GM12865 (cell line): ENCODE data around the gene WBP1L.
"Not testable (repeated sequence)": the region's sequence is repeated elsewhere in the genome, so short reads cannot be mapped to it uniquely, and the experiment has no call there.

Experiments
- DNase-seq: peaks from one replicate; pipeline ENCODE4 v3.0.0; 2010; ENCODE audit warnings: low read depth
- H3K4me3 ChIP-seq: 2 replicates; pipeline ENCODE4 v1.5.1; 2011; ENCODE audit warnings: mild to moderate bottlenecking, low read depth, low read length, control low read depth
- TF ChIP-seq, protein P1 (sequence below): IDR thresholded peaks from 2 replicates; pipeline ENCODE4 v1.5.1; 2011; ENCODE audit warnings: low read length, control low read depth, low read depth, inconsistent platforms; ENCODE audit not compliant: insufficient read depth; ENCODE audit errors: missing control alignments

The WBP1L gene

DNA sequence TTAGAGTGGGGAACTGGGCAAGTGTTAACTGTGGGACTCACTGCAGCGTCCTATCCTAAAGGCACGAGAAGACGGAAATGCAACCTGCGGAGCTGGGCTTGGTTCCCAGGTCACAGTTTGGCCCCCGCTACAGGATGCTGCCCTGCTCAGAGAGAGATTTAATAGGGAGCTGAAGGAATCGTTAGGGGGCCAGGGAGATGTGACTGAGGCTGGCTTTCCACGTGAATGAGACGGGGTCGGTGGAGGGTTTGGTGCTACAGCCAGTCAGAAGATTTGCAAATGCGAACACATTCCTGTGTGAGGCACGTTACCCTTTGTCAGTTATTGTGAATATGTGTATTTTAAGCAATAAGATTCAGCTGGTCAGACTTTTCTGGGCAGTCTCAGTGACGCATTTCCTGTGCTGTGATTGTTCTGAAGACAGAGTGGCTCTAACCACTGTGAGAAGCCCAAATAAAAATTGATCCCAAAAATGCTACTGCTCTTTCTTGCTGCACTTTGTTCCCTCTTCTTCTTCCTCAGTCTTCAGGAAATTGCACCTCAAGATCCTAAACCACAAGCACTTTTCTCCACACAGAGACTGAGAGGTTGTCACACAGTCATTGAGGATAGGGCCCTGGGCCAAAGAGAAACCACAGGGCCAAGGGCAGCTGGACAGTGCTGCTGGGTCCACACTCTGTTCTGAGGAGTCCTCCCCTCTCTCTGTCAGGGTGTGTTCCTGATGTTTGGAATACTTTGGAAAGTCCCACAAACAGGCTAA is 72.2 kb downstream of the WBP1L start:
- DNase-seq = no peak
- TF ChIP-seq, protein P1, sequence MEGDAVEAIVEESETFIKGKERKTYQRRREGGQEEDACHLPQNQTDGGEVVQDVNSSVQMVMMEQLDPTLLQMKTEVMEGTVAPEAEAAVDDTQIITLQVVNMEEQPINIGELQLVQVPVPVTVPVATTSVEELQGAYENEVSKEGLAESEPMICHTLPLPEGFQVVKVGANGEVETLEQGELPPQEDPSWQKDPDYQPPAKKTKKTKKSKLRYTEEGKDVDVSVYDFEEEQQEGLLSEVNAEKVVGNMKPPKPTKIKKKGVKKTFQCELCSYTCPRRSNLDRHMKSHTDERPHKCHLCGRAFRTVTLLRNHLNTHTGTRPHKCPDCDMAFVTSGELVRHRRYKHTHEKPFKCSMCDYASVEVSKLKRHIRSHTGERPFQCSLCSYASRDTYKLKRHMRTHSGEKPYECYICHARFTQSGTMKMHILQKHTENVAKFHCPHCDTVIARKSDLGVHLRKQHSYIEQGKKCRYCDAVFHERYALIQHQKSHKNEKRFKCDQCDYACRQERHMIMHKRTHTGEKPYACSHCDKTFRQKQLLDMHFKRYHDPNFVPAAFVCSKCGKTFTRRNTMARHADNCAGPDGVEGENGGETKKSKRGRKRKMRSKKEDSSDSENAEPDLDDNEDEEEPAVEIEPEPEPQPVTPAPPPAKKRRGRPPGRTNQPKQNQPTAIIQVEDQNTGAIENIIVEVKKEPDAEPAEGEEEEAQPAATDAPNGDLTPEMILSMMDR = no peak

DNA sequence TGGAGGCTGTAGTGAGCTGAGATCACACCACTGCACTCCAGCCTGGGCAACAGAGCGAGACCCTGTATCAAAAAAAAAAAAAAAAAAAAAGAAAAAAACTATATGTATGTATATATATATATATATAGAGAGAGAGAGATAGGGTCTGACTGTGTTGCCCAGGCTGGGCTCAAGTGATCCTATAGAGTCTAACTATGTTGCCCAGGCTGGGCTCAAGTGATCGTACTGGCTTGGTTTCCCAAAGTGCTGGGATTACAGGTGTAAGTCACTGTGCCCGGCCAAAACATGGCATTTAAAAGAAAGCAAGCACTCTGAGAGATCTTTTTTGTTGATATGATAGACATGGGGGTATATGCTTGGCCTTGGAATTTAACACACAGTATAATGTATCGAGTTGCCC is 73.4 kb downstream of the WBP1L start:
- no peak overlapping the region for H3K4me3 ChIP-seq

More for the DNA sequence above, 72.2 kb downstream of the WBP1L start:
- no peak overlapping the region for H3K4me3 ChIP-seq

DNA sequence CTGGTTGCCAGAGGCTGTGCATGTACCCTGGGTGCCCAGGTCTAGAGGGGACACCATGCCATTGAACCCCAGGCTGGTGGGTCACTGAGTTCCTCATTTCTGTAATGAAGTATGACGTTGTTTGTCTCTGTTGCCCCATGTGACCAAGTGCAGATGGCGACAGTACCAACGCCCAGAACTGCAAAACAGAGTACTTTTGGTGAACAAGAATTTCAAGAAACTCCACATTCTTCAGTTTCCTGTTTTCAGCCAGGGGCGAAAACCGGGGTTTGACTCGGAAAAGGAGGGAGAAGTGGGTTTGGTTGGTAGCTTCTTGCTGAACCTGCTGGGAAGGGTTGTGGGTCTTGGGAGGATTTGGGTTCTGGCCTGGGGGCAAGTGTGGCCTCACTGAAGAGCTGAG is 75.3 kb downstream of the WBP1L start:
- no peak overlapping the region for H3K4me3 ChIP-seq
- TF ChIP-seq, protein P1 = no peak
- no peak for DNase-seq

More for the DNA sequence above, 73.4 kb downstream of the WBP1L start:
- DNase-seq = no peak
- TF ChIP-seq, protein P1 = no peak

DNA sequence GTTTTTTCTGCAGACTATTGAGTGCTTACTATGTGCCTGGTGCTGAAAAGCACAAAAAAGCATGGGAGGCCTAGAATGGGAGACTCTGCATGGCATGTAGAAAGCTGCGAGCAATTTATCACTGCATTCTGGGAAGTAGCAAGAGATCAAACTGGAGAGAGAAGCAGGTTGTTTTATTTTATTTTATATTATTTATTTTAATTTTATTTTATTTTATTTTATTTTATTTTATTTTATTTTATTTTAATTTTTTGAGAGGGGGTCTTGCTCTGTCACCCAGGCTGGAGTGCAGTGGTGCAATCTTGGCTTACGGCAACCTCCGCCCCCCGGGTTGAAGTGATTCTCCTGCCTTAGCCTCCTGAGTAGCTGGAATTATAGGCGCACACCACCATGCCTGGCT is 76.3 kb downstream of the WBP1L start:
- not testable (repeated sequence) for H3K4me3 ChIP-seq, DNase-seq

DNA sequence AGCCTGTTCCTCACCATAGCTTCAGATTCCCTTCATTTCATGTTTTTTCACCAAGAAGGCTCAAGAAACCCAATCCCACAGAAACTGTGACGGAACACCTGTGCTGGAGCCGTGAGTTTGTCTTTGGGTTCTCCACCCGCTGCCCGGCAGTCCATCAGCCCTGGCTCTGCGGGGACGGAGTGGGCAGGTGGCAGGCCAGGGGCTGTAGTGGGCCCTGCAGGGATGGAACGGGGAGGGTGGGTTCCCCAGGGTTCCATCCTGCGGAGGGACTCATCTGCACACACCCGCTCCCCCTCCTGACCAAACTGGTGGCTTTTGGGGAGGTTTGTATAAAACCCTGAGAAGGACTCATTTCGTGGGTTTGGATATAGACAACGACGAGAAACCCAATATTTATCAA is 78.5 kb downstream of the WBP1L start:
- DNase-seq = no peak
- no peak overlapping the region for H3K4me3 ChIP-seq
- TF ChIP-seq, protein P1 = no peak

DNA sequence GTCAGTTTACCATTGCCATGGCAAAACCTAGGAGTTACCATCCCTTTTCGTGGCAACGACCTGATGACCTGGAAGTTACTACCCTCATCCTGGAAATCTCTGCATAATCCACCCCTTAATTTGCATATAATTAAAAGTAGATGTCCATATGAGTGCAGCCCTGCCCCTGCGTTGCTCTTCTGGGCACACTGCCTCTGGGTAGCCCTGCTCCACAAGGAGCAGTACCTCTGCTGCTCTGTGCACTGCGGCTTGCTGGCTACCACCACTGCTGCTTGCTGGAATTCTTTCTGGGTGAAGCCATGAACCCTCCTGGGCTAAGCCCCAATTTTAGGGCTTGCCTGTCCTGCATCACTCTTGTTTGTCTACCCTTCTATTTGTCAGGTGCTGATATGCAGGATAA is 80.9 kb downstream of the WBP1L start:
- TF ChIP-seq, protein P1 = no peak
- no peak overlapping the region for H3K4me3 ChIP-seq
- DNase-seq = no peak

DNA sequence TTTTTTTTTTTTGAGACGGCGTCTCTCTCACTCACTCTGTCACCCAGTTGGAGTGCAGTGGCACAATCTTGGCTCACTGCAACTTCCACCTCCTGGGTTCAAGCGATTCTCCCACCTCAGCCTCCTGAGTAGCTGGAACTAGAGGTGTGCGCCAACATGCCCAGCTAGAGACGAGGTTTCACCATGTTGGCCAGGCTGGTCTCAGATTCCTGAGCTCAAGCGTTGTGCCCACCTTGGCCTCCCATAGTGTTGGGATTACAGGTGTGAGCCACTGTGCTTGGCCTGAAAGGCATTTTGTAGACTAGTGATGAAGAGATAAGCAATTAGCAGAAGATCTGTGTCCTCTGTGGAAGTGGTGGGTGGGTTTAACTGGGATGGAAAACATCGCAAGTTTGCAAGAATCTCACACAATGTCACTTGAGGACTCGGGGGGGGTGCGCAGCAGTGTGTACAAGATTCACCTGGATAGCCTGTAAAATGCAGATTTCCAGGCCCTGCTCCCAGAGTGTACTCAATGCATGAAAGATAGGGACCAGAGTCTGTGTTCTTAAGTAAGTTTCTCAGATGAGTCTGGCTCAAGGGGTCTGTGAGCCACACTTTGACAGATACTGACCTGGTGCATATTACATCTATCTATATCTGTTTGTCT is 82.5 kb downstream of the WBP1L start:
- DNase-seq = no peak
- H3K4me3 ChIP-seq = no peak overlapping the region
- TF ChIP-seq, protein P1 = no peak
